ENCODE data around the gene FARP1. TPM values are rescaled to one million over a fixed set of nuclear protein-coding genes. Genes with fewer than 3 reads are reported as not detected.

FARP1 gene
- total RNA-seq, 1 donor = 125 TPM

- no peak overlapping the region for H3K4me3 ChIP-seq (ENCODE audit: low read depth, low read length)
- DNase-seq (ENCODE audit: low read depth) = no peak
- TF ChIP-seq CTCF (IDR thresholded peaks at IDR 0.05; ENCODE audit: insufficient read depth, low read depth, low read length) = no peak
Measured at GRCh38 chr13:98432638-98433037, 289.7 kb downstream of the FARP1 start.

GRCh38 chr13:98433654-98434053 lies 290.8 kb downstream of the FARP1 start:
- TF ChIP-seq CTCF (IDR thresholded peaks at IDR 0.05; ENCODE audit: insufficient read depth, low read depth, low read length) = no peak
- H3K4me3 ChIP-seq (ENCODE audit: low read depth, low read length) = no peak overlapping the region
- no peak for DNase-seq (ENCODE audit: low read depth)

GRCh38 chr13:98434060-98434459 lies 291.2 kb downstream of the FARP1 start:
- no peak for DNase-seq (ENCODE audit: low read depth)
- no peak for TF ChIP-seq CTCF (IDR thresholded peaks at IDR 0.05; ENCODE audit: insufficient read depth, low read depth, low read length)
- H3K4me3 ChIP-seq (ENCODE audit: low read depth, low read length) = no peak overlapping the region

GRCh38 chr13:98435376-98435775 lies 292.5 kb downstream of the FARP1 start:
- DNase-seq (ENCODE audit: low read depth) = no peak
- H3K4me3 ChIP-seq (ENCODE audit: low read depth, low read length) = no peak overlapping the region
- TF ChIP-seq CTCF (IDR thresholded peaks at IDR 0.05; ENCODE audit: insufficient read depth, low read depth, low read length) = no peak

GRCh38 chr13:98436233-98436910 lies 293.5 kb downstream of the FARP1 start:
- DNase-seq (ENCODE audit: low read depth) = no peak
- no peak overlapping the region for H3K4me3 ChIP-seq (ENCODE audit: low read depth, low read length)
- TF ChIP-seq CTCF (IDR thresholded peaks at IDR 0.05; ENCODE audit: insufficient read depth, low read depth, low read length) = no peak

- no peak for TF ChIP-seq CTCF (IDR thresholded peaks at IDR 0.05; ENCODE audit: insufficient read depth, low read depth, low read length)
- DNase-seq (ENCODE audit: low read depth) = no peak
- H3K4me3 ChIP-seq (ENCODE audit: low read depth, low read length) = no peak overlapping the region
Measured at GRCh38 chr13:98438246-98439125, 295.6 kb downstream of the FARP1 start.
